HG02885 (cell line): ENCODE data around the gene CCDC51.
"Not testable (repeated sequence)": the region's sequence is repeated elsewhere in the genome, so short reads cannot be mapped to it uniquely, and the experiment has no call there.

Experiments used
- ATAC-seq: cut with Tn5 transposase; IDR thresholded peaks from one replicate; pipeline ENCODE4 v1.9.1; 2021; ENCODE audit warnings: mild to moderate bottlenecking; ENCODE audit not compliant: unreplicated experiment, poor library complexity

The CCDC51 gene, protein sequence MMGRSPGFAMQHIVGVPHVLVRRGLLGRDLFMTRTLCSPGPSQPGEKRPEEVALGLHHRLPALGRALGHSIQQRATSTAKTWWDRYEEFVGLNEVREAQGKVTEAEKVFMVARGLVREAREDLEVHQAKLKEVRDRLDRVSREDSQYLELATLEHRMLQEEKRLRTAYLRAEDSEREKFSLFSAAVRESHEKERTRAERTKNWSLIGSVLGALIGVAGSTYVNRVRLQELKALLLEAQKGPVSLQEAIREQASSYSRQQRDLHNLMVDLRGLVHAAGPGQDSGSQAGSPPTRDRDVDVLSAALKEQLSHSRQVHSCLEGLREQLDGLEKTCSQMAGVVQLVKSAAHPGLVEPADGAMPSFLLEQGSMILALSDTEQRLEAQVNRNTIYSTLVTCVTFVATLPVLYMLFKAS

GRCh38 chr3:48439820-48440589 lies at the start of gene CCDC51, which contains the start of gene TMA7:
Gene CCDC51 (minus strand): TSS chr3:48440119. CDS start chr3:48435128, 4,991 bp downstream.
Gene TMA7 (plus strand): TSS chr3:48440257. CDS start chr3:48440297, 40 bp downstream.
- peak; percentile 95 for ATAC-seq

GRCh38 chr3:48486952-48487351 lies 47.0 kb upstream of the CCDC51 start:
- no peak for ATAC-seq

DNA sequence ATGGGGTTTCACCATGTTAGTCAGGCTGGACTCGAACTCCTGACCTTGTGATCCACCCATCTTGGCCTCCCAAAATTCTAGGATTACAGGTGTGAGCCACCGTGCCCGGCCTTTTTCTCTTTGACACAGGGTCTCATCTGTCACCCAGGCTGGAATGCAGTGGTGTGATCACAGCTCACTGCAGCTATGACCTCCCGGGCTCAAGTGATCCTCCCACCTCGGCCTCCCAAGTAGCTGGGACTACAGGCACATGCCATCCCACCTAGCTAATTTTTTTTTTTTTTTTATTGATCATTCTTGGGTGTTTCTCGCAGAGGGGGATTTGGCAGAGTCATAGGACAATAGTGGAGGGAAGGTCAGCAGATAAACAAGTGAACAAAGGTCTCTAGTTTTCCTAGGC lies 42.9 kb upstream of the CCDC51 start:
- not testable (repeated sequence) for ATAC-seq

DNA sequence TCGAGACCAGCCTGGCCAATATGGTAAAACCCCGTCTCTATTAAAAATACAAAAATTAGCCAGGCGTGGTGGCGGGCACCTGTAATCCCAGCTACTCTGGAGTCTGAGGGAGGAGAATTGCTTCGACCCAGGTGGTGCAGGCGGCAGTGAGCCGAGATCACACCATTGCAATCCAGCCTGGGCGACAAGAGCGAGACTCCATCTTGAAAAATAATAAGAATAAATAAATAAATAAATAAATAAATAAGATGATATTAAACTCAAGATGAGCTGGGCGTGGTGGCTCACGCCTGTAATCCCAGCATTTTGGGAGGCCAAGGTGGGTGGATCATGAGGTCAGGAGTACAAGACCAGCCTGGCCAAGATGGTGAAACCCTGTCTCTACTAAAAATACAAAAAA lies 41.0 kb upstream of the CCDC51 start:
- ATAC-seq = not testable (repeated sequence)

DNA sequence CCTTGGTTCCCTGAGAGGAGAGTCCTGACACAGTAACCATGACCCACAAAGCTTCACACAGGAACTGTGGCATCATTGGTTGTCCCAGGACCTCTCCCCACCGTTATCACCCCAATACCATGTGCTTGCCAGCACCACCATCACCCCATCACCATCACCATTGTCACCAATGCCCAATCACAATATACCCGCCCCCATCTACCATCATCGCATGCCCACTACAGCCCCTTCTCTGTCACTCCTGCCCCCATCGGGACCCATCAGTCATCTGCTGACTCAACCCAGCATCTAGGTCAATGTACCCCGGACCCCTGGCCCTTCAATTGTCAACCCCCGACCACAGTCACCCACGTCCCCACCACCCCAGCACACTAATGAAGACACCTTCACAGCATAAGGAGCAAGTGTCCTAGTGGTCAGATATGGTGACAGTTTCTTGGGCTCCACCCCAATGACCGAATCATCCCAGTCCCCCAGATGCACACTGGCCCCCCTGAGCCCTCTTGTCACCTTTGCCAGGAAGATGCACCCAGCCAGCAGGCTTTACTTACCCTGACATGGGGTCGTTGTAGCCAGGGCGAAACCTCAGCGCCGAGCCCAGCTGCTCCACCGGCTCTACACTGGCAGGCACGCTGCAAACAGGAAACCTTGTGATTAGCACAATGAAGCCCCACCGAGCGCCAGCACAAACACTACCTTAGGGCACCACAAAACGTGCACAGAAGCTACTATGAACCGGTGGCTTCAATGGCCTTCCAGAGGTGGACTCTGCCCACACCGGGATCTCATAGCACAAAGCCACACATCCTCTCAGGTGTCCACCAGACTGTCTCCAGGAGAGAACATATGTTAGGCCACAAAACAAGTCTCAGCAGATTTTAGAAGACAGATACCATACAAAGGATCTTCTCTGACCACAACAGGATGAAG lies 39.0 kb upstream of the CCDC51 start:
- ATAC-seq = no peak

DNA sequence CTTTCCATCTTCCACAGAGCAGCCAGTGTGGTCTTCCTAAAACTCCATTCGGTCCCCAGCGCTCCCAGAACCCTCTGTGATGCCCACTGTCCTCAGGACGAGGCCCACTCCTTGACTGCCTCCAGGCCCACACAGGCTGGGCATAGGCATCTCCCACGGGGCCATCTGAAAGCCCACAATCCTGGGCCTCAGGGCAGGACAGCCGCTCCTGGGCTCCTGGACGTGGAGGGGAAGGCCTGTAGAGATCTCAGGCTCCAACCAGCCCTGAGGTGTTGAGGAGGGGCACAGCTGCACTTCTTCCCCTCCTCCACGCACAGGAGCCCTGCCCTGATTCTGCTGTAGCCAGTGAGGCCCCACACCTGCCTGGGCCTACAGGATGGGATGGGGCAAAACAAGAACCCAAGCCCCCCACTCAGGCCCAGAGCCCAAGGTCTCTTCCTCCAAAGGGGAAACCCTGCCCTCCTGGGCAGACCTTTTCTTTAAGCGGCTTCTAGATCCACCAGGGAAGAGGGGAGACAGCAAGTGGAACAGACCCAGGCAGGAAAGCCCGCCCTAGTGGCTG lies 38.1 kb upstream of the CCDC51 start:
- ATAC-seq = no peak

DNA sequence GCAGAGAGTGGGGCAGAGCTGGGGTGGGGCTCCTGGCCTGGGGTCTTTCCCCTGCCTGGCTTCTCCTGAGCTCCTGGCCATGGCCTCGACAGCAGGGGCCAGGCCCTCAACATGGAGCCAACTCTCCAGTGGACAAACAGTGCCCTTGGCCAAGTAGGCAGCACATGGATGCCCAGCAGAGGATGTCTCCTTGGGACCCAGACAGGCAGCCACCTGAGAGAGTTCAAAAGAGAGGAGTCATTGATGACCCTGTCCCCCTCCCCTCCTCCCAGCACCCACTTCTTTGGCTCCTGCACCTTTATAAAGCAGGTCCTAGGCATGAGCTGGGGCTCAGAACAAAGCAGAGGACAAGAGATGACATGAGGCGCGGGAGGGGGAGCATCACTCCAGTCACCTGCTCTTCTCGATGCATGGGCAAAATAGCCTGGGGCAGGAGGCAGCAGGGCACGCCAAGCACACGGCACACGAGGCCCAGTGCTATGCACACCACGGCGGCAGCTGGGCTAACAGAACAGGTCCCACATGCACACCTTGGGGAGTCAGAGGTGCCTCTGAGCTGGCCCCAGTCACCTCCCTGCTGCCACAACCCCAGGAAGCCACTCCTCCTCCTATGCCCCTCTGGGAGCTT lies 36.6 kb upstream of the CCDC51 start:
- no peak for ATAC-seq

GRCh38 chr3:48475188-48475587 lies 35.3 kb upstream of the CCDC51 start:
- ATAC-seq = no peak

- ATAC-seq = no peak
Observed at GRCh38 chr3:48474619-48475018, 34.7 kb upstream of the CCDC51 start.

DNA sequence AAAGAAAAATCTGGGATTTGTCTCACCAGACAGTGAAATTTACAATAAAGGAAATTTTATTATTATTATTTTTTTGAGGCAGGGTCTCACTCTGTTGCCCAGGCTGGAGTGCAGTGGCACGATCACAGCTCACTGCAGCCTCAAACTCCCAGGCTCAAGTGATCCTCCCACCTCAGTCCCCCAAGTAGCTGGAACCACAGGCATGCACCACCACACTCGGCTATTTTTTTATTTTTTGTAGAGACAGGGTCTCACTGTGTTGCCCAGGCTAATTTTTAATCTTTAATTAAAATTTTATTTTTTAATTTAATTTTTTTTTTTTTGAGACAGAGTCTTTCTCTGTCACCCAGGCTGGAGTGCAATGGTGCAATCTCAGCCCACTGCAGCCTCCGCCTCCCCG lies 34.1 kb upstream of the CCDC51 start:
- not testable (repeated sequence) for ATAC-seq

DNA sequence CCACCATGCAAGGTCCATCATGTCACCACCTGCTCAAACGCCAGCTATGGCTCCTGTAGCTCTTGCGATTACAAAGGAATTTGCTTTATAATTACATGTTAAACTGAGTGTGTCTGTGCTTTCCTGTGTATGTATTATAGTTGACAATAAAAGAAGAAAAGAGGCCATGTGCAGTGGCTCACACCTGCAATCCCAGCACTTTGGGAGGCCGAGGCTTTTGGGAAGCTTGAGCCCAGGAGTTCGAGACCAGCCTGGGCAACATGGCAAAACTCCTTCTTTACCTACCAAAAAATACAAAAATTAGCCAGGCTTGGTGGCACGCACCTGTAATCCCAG lies 33.7 kb upstream of the CCDC51 start:
- no peak for ATAC-seq

- peak; percentile 82 for ATAC-seq
Observed at GRCh38 chr3:48472923-48473616, 33.2 kb upstream of the CCDC51 start.

GRCh38 chr3:48472673-48472922 lies 32.7 kb upstream of the CCDC51 start:
- peak; percentile 18 for ATAC-seq

DNA sequence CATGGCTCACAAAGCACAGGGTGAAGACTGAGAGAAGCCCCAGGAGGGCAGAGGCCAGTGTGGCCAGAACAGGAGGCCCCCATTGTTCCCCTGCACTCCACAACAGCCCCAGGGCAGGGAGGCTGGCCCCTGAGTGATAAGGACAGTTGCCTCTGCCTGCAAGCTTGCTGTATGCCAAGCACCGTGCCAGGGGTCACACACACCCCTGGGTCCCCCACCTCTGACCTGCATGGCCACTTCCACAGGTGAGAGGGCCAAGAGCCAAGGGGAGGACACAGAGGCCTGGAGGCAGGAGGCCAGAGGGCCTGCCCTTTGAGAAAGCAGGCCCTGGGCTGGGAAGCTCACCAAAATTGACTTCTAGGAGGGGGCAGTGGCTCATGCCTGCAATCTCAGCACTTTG lies 30.4 kb upstream of the CCDC51 start:
- ATAC-seq = no peak

GRCh38 chr3:48469046-48469915 lies 29.4 kb upstream of the CCDC51 start:
- no peak for ATAC-seq

DNA sequence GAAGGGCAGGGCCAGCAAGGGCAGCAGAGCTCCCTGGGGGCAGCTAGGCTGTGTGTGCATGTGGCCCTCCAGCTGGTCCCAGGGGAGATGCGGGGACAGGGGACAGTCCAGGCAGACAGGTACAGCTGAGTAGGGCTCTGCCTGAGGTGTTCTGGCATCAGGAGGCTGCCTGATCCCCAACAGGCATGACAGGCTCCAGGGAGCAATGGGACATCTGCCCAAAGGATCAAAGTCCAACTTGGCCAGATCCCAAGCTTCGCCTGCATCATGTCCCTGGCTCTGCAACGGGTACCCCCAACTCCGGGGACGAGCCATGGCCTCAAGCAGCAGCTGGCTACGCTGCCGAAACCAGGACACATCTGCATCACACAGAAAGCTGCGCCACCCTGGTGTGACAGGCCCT lies 28.4 kb upstream of the CCDC51 start:
- ATAC-seq = no peak

GRCh38 chr3:48467473-48468267 lies 27.8 kb upstream of the CCDC51 start:
- no peak for ATAC-seq

- no peak for ATAC-seq
Observed at GRCh38 chr3:48467110-48467454, 27.2 kb upstream of the CCDC51 start.
